Measurements from ENCODE around the gene CCNG1.
"Not testable (repeated sequence)": the region's sequence is repeated elsewhere in the genome, so short reads cannot be mapped to it uniquely, and the experiment has no call there.

Gene CCNG1, protein sequence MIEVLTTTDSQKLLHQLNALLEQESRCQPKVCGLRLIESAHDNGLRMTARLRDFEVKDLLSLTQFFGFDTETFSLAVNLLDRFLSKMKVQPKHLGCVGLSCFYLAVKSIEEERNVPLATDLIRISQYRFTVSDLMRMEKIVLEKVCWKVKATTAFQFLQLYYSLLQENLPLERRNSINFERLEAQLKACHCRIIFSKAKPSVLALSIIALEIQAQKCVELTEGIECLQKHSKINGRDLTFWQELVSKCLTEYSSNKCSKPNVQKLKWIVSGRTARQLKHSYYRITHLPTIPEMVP

DNA sequence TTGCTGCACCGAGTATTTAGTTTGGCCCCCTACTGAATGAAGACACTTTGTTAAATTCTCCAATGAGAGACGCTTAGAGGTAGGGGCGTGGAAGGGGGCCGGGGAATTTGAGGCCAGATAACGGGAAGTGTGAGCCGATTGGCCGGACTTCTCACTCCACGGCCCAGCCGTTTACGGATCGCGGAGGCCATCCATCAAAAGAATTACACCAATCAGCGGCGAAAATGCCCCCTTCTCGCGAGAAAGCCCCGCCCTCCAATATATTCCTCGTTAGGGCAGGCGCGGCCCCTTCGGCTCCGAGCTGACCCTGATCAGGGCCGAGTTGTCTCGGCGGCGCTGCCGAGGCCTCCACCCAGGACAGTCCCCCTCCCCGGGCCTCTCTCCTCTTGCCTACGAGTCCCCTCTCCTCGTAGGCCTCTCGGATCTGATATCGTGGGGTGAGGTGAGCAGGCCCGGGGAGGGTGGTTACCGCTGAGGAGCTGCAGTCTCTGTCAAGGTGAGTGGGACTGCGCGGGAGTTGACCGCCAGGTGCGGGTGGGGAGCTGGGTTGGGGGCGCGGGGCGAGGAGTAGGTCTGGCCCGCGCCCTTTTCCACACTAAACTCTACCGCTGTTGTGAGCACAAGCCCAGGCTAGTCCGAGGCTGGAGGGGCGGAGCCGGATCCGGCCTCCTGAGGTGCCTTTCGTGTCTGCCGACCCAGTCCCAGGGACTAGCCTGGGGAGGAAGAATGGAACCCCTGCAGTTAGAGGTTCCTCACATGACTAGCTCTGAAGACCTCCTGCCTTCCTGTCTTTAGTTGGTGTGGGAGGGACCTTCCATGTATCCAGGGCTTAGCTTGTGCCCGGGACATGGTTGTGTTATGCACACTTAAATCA, at the start of gene CCNG1:
TSS of gene CCNG1 (plus strand) at position 287 of the 874 bp plus-strand sequence. CDS start 1,662 bp downstream, outside the sequence.
- peak; percentile 92 for DNase-seq

DNA sequence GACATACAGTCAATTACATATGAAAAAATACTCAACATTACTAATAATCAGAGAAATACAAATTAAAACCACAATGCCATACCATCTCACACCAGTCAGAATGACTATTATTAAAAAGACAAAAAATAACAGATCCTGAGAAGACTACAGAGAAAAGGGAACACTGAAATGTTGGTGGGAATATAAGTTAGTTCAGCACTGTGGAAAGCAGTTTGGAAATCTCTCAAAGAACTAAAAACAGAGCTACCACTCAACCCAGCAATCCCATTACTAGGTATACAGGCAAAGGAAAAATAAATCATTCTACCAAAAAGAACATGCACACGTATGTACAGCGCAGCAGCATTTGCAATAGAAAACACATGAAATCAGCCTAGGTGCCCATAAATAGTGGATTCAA, 41.6 kb upstream of the CCNG1 start:
- no peak for DNase-seq

DNA sequence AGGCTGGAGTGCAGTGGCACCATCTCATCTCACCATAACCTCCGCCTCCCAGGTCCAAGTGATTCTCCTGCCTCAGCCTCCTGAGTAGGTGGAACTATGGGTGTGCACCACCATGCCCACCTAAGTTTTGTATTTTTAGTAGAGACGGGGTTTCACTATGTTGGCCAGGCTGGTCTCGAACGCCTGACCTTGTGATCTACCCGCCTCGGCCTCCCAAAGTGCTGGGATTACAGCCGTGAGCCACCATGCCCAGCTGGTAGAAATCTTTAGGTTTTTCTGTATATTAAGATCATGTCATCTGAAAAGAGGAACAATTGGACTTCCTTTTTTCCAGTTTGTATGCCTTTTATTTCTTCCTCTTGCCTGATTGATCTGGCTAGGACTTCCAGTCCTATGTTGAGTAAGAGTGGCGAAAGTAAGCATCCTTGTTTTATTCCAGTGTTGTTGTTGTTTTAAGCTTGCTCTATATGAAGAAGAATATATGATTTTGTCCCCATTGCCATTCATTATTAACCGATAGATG, 40.5 kb upstream of the CCNG1 start:
- DNase-seq: not testable (repeated sequence)

DNA sequence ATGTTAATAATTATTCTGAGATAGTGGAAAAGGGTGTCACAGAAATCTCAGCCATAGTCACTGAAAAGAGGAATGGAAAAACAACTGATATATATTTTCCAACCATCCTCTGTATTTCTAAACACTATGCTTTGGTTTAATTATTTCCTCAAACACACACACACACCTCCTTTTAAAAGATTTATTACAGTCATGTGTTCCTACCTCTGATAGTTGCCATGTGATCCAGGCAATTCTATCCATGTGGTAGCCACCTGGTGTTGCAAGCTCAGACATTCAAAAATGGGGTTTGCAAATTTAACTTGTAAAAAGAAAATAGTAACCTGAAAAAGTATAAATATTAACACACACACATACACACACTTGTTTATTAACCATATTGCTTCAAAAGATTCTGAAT, 40.0 kb upstream of the CCNG1 start:
- no peak for DNase-seq

DNA sequence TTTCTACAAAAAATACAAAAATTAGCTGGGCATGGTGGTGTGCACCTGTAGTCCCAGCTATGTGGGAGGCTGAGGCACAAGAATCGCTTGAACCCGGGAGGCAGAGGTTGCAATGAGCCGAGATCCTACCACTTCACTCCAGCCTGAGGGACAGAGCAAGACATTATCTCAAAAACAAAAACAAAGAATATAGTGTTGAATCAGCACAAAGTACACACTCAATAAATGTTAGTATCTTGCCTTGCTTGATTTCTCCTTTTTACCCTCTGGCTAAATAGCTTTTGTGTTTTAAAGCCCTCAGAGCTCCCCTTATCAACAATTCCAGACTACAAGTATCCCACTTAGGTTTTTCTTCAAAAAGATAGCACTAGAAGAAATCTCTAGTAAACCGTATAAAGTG, 37.5 kb upstream of the CCNG1 start:
- DNase-seq: no peak

DNA sequence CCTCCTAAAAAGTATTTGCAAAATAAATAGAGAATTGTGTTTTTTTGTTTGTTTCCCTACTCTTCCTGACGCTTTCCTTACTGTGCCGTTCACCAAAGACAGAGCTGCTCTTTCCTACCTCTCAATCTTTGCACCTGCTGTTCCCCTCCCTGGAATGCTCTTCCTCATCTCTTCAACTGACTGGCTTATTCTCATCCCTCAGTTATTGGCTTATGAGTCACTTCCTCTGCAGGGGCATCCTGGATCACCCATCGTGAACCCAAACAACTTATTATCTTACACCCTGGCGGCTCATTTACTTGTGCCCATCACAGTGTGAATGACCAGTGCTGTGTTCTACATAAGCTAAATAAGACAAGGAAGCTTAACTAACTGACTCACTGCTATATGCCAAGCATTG, 36.1 kb upstream of the CCNG1 start:
- no peak for DNase-seq

DNA sequence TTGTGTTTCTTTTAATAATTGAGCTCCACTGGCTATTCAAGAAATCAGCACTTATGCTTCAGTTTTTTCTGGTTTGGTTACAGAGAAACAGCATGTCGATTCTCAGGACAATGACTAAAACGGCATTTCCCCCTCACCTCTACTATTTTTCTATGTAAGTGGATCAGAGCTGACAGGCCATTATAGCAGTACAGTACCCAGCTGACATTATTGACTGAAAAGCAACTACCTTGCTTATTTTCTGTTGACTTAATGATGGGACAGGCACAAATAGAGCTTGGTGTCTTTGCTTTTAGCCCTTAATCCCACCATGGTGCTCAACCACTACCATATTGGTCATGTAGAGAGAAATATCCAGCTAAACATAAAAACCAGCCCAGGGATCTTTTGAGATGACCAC, 35.4 kb upstream of the CCNG1 start:
- no peak for DNase-seq

DNA sequence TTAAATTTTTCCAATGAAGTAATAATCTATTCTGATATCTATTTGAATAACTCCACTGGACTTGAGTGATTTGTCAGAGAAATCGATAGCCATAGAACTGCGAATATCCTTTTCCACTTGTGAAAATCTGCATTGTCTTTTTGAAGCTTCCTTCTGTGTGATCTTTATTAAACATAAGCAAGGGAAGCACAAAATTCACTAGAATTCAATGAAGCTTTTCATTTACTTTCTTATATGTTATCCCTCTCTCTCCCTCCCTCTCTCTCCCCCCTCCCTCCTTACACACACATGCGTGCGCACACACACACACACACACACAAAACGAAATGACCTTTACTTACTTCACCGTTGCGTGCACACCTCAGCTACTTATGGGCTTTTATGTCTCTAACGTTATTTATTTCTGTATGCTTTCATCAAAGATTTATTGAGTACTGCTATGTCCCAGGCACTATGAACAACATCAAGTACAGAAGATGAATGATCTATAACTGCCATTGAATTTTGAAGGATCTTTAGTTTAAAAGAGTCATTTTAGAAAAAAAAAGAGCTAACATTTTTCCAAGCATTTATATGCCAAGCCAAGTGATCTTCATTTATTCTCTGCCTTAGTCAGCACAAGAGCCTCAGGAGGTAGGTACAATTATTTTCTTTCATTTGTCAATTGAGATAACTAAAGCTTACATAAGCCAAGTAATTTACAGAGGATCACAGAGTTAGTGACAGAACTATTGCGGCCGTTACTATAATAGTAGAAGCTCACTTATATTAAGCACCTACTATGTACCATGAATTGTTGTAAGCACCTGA, 32.8 kb upstream of the CCNG1 start:
- no peak for DNase-seq

DNA sequence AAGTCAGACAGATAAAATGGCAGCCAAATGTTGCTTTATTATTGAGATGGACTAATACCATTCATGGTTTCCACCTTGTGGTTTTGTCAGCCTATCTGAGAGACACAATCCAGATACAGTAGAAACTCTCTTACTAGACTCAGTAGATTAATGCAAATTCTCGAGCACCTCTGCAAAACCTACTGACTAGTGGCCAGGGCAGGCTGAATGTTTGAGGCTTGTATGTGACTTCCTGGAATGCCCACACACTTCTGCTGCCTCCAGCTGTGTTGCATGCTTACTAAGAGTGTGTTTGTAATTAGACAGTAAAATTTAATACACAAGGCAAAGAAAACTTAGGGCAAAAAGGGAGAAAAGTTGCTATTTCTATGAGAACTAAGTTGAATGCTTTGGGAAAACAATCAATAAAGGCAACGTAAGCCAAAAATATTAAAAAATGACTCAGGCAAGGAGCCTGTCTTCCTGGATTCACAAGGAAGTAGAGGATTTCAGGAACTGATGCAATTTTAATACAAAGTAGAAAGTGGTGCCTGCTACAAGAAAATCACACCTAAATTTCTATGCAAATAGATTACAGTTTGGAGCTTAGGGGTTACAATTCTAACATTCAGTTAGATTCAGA, 30.2 kb upstream of the CCNG1 start:
- DNase-seq: no peak

DNA sequence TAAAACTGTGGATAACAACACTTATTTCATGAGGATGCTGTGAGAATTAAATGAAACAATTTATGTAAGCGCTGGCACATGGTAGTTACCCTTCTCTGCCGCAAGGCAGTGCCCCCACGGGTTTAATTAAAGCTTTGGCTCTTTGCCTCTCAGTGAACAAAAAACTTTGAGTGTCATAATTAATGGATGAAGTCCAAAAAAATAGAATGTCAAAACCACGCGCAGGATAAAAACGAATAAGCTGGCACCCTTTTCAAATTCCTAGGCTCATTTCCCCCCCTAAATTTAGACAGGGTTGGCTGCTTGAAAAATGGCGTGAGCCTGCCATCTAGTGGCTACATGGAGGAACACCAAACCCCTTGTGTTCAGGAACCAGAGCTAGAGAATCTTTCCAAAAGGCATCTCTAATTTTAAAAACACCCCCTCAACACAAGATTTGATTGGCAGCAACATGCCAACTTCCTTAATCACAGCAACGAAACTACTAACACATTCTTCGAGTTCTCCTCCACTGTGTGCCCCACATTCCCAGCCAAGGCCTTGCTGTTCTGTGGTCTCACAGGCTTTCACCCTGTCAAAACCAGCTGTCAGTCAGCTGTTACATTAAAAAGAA, 29.0 kb upstream of the CCNG1 start:
- peak; percentile 66 for DNase-seq

DNA sequence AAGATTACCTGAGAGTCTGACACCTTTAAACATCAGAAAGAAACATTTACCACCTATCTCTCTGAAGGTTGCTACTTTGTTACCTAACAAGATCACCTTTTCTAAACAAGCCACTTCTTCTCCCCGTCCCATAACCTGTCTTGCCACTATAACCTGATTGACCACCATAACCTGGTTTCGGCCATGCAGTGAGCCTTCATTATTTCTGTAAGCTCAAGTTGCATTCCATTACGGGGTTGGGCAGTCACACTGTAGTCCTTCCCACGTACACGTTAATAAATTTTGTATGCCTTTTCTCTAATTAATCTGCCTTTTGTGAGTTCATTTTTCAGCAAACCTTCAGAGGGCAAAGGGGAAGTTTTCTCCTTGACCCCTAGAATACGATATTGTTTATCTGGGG, 28.0 kb upstream of the CCNG1 start:
- no peak for DNase-seq

DNA sequence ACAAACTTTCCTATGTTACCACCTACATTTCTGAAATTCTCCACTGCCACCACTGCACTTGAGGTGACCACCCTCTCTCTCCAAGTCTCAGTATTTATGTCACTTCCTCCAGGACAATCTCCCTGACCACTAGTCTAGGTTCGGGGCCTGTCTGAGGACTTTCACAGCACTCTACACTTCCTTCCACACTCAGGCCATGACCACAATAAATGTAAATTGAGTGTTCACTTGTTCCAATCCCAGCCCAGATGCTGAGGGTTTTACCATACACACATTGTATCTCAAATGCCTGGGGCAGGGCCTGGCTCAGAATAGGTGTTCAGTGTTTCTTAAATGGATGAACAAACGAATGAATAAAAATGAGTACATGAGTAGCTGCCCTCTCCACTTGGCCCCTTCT, 26.9 kb upstream of the CCNG1 start:
- DNase-seq: no peak

DNA sequence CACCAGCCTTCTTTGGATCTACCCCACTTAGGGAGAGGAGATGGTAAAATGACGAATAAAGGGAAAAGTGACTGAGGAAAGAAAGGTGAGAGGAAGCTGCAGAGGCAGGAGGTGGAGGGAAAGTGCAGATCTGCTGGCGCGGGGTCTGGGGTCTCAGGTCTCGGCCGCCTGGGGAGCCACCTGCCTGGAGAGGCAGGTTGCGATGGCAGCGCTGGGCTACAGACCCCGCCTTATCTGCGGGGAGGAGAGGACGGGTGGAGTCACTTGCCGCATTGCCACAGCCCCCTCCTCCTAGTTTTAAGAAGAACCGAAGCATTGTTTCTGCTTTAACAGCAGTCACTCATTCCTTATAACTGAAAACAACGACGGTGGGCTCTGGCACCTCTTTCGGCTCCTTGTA, 21.7 kb upstream of the CCNG1 start:
- DNase-seq: not testable (repeated sequence)

DNA sequence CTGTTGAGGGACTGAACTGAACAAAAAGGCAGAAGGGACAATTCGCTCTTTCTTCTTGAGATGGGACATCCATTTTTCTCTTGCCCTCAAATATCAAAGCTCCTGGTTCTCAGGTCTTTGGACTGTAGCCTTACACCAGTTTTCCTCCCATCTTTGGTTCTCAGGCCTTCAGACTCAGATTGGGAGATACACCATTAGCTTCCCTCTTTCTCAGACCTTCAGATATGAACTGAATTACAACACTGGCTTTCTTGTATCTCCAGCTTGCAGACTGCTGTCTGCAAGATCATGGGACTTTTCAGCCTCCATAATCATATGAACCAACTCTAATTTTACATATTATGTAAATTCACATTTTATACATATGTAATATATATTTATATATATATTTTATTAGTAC, 12.6 kb upstream of the CCNG1 start:
- DNase-seq: no peak

DNA sequence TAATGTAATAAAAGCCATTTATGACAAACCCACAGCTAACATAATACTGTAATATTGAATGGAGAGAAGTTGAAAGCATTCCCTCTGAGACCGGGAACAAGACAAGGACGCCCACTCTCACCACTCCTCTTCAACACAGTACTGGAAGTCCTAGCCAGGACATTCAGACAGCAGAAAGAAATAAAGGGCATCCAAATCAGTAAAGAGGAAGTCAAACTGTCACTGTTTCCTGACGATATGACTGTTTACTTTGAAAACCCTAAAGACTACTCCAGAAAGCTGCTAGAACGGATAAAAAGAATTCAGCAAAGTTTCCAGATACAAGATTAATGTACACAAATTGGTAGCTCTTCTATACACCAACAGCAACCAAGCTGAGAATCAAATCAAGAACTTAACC, 11.3 kb upstream of the CCNG1 start:
- not testable (repeated sequence) for DNase-seq

DNA sequence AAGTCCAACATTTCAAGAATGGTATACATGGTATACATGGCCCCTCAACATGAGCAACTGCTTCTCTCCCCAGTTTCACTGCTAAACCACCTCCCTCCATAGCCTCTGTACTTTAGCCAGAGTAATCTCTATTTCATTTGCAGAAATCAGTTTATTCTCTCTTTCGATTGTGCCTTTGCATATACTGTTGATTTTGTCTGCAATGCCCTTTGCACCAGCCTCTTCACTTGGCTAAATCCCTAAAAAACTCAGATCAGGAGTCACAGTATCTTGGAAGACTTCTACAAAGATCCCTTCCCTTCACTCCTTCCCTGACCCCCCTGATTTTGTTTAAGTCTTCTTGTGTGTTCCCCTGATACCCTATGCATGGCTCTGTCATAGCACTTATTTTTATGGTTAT, 4.9 kb upstream of the CCNG1 start:
- DNase-seq: no peak

DNA sequence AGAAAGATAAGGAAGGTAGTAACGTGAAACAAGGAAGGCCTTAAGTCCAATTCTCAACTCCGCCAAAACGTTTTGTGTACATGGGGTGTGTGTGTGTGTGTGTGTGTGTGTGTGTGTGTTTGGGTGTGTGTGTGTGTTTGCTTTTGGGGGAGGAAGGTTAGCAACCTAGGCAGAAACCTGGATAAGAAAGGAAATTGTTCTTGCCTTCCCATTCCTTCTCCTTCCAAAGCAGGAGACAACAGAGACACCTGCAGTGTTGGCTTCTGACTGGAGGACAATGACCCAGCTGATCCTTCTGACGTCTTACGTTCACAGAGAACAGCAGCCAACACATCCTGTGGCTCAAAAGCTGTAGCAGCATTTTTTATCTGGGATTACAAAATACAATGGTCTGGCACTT, 4.1 kb upstream of the CCNG1 start:
- DNase-seq: no peak

DNA sequence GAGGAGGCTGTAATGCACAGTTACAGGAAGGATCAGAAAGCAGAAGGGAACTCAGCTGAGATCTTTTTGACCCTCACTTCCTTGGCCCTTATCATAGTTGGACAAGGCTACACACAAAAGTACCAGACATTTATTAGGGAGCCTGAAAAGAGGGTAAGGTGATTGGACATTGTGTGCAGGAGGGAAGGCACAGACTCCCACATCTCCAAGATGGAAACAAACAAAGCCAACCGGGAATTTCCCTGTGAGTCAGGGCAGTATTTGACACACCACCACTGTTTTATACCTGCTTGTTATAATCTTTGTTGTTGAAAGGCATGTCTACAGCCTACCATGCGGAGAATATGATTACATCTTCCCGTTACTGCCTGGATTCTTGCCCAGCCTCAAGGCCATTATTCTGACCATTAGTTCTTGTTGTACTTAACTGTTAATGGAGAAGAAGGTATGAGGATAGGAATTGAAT, 3.0 kb upstream of the CCNG1 start:
- DNase-seq: peak; percentile 36

DNA sequence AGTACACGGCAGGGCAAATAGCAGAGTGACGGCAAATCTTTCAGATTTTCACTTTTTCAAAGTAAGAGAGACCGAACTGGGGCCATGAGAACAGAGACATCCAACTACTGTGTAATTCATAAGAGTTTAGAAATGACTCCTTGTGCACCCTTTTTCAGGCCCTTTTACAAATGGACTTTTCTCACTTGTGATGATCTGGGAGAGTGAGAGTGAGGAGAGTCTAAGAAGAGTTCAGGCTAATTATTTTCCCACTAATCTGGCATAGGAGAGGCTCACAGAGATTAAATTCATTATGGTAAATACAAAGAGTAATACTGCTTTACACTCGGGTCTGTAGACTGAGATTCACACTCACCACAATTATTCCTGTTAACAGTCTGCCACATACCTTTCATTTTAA, 880 bp upstream of the CCNG1 start:
- no peak for DNase-seq

DNA sequence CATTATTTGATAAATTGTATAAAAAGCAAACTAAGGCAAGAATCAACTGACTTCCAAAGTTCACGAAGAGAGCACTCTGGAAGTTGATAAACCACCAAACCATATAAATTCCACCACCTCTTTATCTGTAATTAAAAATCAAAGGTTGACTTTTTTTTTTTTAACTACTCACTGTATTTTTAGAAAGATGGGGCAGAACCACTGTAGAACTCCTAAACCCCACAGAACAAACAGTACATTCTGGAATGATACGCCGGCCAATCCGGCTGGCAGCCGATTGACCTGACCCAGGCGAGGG, 435 bp upstream of the CCNG1 start:
- no peak for DNase-seq

DNA sequence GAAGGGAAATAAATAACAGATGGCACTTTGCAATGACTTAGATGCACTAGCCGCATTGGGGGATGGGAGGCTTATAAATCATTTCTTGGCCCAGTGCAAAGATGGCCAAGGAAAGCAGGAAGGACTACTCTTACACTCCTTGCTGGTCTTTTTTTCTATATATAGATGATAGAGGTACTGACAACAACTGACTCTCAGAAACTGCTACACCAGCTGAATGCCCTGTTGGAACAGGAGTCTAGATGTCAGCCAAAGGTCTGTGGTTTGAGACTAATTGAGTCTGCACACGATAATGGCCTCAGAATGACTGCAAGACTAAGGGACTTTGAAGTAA, 1.7 kb downstream of the CCNG1 start:
- no peak for DNase-seq

DNA sequence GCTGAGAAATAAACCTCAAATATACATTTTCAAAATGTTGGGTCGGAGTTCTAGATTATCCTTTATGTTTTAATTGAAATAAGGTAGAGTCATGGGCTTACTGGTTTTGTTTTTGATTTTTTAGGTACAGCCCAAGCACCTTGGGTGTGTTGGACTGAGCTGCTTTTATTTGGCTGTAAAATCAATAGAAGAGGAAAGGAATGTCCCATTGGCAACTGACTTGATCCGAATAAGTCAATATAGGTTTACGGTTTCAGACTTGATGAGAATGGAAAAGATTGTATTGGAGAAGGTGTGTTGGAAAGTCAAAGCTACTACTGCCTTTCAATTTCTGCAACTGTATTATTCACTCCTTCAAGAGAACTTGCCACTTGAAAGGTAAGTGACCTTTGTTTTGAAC, 3.6 kb downstream of the CCNG1 start:
- no peak for DNase-seq

DNA sequence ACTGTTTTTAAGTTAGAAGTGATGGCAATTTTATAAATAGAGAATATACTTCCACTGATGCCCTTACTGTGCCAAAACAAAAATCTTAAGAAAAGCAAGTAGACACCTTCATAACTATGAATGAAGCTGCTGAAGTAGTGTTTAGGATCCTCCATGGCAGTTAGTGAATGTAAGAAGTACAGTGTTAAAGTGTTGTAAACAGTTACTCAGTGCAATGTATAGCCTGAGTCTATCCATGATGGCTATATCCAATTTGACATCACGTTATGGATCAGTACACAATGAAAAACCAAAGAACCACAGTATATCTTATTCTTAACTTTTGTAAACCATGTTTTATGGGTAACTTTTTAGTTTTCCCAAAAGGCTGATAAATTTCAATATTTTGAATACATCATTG, 7.1 kb downstream of the CCNG1 start:
- no peak for DNase-seq

Data from activated CD4-positive, alpha-beta T cell treated with anti-CD3 and anti-CD28 coated beads for 48 hours (primary cell).